Ascending aorta (tissue), 2 donors: ENCODE results near the gene RPS6KA4. TPM values are rescaled to one million over a fixed set of nuclear protein-coding genes. Genes with fewer than 3 reads are reported as not detected.

Experiments used
- DNase-seq, 2 donors: peaks; one replicate each; pipeline ENCODE4 v3.0.0-alpha.2; 2019; ENCODE audit warnings: low spot score in 2 of 2
- H3K27ac ChIP-seq, 2 donors: fragments of 200-600 bp; sonication (generic); one replicate each; pipeline ENCODE4 v1.5.1; 2016 to 2017; ENCODE audit warnings: mild to moderate bottlenecking in 1 of 2
- H3K27me3 ChIP-seq: fragments of 200-600 bp; sonication (generic); one replicate; pipeline ENCODE4 v1.5.1; 2017
- H3K36me3 ChIP-seq, 2 donors: fragments of 200-600 bp; sonication (generic); one replicate each; pipeline ENCODE4 v1.5.1; 2016
- H3K4me1 ChIP-seq, 2 donors: fragments of 200-600 bp; sonication (generic); one replicate each; pipeline ENCODE4 v1.5.1; 2016 to 2017; ENCODE audit warnings: mild to moderate bottlenecking in 1 of 2
- H3K4me3 ChIP-seq, 2 donors: fragments of 200-600 bp; sonication (generic); one replicate each; pipeline ENCODE4 v1.5.1; 2016 to 2017; ENCODE audit warnings: mild to moderate bottlenecking in 1 of 2
- H3K9me3 ChIP-seq, 2 donors: fragments of 200-600 bp; sonication (generic); one replicate each; pipeline ENCODE4 v1.5.1; 2016
- CTCF ChIP-seq, 3 experiments: fragments of 200-600 bp in 2 of 3; fragments of 450-650 bp in 1 of 3; sonication (generic) in 2 of 3; IDR thresholded peaks; one replicate each; pipeline ENCODE4 v1.5.1; 2016 to 2019; ENCODE audit warnings: antibody characterized with exemption in 3 of 3, mild to moderate bottlenecking in 1 of 3, moderate library complexity in 1 of 3
- intact Hi-C: fragments of 100-400 bp; cut with DNase I; formaldehyde crosslinking; loops from one replicate; pipeline ENCODE4 v1.15.1; 2023
- total RNA-seq: library from RNA; depleted of rRNA; stranded (reverse); fragments of >200 nt; gene quantifications from one replicate; pipeline ENCODE4 v1.1.0, GENCODE V29; 2016

Gene RPS6KA4
- total RNA-seq, 1 donor from 2014 or later: 81.5 TPM

GRCh38 chr11:64353715-64354506, 5.1 kb upstream of the RPS6KA4 start:
- Histone ChIP-seq H3K4me1 (peaks cover 9 to 18% of the 10 kb centered on the region in 2 donors), H3K27ac (no peak overlapping the region), H3K9me3 (no peaks in the 10 kb centered on the region), H3K36me3 (no peaks in the 10 kb centered on the region), H3K4me3 (no peak overlapping the region), H3K27me3 (no peaks in the 10 kb centered on the region)
- no peak for DNase-seq
- intact Hi-C loops: no loop called here
- TF ChIP-seq CTCF (IDR thresholded peaks at IDR 0.05): no peak

GRCh38 chr11:64355078-64355940, 3.7 kb upstream of the RPS6KA4 start:
- H3K36me3 ChIP-seq: no peaks in the 10 kb centered on the region
- H3K4me1 ChIP-seq: peaks cover 20 to 29% of the 10 kb centered on the region in 2 donors
- peak; percentile 74 to 87 (median 83) for TF ChIP-seq CTCF (IDR thresholded peaks at IDR 0.05)
- no peak overlapping the region for H3K27ac ChIP-seq
- no peaks in the 10 kb centered on the region for H3K27me3 ChIP-seq
- H3K4me3 ChIP-seq: peak overlapping the region; percentile 46 to 57
- H3K9me3 ChIP-seq: no peaks in the 10 kb centered on the region
- intact Hi-C loops: loop anchor here (1.0 to 5.0 kb wide), 3 partner anchors 13 to 297 kb away; partner anchors contain the start of gene PRDX5
- peak; percentile 43 to 89 for DNase-seq

GRCh38 chr11:64356498-64357411, 2.2 kb upstream of the RPS6KA4 start:
- Histone ChIP-seq H3K36me3 (peaks cover 12 to 13% of the 10 kb centered on the region in 2 donors), H3K4me3 (no peak overlapping the region), H3K9me3 (no peaks in the 10 kb centered on the region), H3K4me1 (peaks cover 20 to 32% of the 10 kb centered on the region in 2 donors), H3K27me3 (no peaks in the 10 kb centered on the region), H3K27ac (peak overlapping the region in 1 of 2 donors; percentile 88)
- intact Hi-C loops: loop anchor here (5.0 kb wide), 1 partner anchor 296 kb away; no protein-coding TSS in a partner anchor
- DNase-seq: no peak
- TF ChIP-seq CTCF (IDR thresholded peaks at IDR 0.05): peak in 2 of 3 experiments; percentile 13 to 16

GRCh38 chr11:64357446-64357845, 1.5 kb upstream of the RPS6KA4 start:
- intact Hi-C loops: loop anchor here (5.0 kb wide), 1 partner anchor 295 kb away; no protein-coding TSS in a partner anchor
- Histone ChIP-seq H3K4me1 (peaks cover 20 to 32% of the 10 kb centered on the region in 2 donors), H3K4me3 (no peak overlapping the region), H3K9me3 (no peaks in the 10 kb centered on the region), H3K36me3 (peaks cover 19 to 20% of the 10 kb centered on the region in 2 donors), H3K27me3 (no peaks in the 10 kb centered on the region), H3K27ac (peak overlapping the region; percentile 84 to 88)
- no peak for TF ChIP-seq CTCF (IDR thresholded peaks at IDR 0.05)
- DNase-seq: no peak
